Activated naive CD4-positive, alpha-beta T cell treated with Interleukin-2 at 50 U/mL for 16 hours (primary cell): Measurements from ENCODE around the gene TMX4.
"Not testable (repeated sequence)": the region's sequence is repeated elsewhere in the genome, so short reads cannot be mapped to it uniquely, and the experiment has no call there.

Experiments
- DNase-seq: peaks from one replicate; pipeline ENCODE4 v3.0.0-alpha.2; 2020

TMX4 gene, protein sequence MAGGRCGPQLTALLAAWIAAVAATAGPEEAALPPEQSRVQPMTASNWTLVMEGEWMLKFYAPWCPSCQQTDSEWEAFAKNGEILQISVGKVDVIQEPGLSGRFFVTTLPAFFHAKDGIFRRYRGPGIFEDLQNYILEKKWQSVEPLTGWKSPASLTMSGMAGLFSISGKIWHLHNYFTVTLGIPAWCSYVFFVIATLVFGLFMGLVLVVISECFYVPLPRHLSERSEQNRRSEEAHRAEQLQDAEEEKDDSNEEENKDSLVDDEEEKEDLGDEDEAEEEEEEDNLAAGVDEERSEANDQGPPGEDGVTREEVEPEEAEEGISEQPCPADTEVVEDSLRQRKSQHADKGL

DNA sequence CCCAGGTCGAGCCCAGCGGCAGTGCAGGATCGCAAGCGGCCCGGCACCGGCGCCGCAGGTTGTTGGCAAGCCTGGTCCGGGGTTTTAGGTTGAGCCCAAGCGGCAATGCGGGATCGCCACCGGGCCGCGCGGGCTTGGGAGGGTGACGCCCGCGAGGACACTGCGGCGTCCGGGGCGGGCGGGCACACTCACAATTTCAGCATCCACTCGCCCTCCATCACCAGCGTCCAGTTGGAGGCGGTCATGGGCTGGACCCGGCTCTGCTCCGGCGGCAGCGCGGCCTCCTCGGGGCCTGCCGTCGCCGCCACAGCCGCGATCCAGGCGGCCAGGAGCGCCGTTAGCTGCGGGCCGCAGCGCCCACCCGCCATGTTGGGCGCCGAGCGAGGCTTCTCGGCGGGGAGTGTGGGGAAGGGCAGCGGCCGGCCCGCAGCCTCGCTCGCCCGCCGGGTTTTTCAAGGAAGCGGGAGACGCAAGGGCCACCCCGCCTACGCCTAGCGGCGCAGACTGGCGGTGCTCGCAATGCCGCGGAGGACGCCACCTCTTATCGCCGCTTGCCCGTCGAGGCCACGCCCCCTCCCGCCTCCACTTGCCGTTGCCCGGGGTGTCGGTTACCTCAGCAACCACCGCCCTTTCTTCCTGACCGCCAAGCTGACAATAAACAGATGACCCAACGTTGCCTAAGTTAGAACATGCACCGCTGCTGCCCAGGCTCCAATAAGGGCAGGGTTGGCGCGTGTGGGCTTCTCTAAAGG, at the start of gene TMX4:
TMX4 (minus strand) TSS at position 516 of the 752 bp plus-strand sequence; CDS start at position 368, 148 bp downstream.
- peak; percentile 93 for DNase-seq

DNA sequence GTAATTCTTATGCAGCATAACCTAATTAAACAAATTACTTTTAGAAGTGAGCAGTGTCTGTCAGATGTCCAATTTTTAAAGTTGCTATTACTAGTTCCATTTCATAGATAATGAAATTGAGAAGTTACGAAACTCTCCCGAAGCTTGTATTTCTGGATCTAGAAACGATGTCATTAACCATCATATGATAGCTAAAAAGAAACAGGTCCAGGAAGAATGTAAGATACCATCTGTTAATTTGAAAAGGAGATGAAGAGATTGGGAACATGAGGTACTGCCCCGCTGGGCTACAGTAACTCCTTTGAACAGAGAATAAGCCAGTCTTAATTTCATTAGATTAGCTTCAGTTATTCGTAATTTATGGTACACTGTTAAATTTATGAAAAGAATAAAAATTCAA, 47.5 kb upstream of the TMX4 start:
- no peak for DNase-seq

DNA sequence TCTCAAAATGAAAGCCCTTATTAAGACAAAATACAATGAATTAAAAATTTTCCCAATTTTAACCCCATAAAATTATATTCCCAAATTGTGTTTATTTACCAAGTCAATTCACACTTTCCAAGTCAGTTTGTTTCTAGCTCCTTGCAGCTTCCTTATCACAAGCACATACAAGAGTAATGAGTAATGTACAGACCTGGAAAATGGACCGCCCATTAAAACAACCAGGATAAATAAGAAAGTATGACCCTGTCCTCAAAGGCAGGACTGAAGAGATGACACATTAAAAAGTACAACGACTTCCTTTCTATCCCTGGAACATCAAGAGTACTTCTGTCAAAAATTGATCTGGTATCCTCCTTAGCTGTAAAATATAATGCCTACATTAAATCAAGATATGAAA, 47.1 kb upstream of the TMX4 start:
- DNase-seq, result no peak

DNA sequence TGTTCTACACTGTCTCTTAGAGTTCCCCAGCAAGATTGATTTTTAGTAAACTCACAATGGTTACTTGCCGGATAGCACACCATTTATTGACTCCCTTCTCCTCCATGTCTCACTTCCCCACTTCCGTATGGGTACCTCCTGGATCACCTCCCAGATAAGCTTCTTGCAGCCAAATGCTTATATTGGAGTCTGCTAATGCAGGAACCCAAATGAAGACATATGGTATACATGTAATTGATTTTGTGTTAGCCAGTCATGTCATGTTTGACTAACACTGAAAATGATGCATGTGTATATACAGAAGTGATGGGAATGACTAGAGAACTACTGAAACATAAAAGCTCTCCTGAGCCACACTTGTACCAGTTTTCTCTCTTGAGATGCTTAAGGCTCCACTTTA, 46.1 kb upstream of the TMX4 start:
- no peak for DNase-seq

DNA sequence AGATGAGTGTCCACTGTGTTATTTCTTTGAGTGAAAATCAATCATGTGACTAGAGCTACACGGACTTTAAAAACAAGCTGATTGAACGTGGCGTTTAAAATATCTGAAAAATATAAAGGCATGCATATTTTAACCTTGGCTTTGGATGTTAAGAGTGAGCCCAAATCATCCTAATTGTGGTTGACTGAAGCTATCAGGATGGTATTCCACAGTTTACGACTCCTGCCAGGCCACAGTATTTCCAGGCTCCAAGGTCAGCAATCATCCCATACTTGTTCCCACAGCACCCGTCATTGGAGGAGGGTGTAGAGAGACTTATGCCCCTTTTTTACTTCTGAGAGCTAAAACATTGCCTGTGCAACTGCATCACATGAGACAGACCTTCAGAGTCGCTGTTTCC, 43.2 kb upstream of the TMX4 start:
- DNase-seq, result no peak

DNA sequence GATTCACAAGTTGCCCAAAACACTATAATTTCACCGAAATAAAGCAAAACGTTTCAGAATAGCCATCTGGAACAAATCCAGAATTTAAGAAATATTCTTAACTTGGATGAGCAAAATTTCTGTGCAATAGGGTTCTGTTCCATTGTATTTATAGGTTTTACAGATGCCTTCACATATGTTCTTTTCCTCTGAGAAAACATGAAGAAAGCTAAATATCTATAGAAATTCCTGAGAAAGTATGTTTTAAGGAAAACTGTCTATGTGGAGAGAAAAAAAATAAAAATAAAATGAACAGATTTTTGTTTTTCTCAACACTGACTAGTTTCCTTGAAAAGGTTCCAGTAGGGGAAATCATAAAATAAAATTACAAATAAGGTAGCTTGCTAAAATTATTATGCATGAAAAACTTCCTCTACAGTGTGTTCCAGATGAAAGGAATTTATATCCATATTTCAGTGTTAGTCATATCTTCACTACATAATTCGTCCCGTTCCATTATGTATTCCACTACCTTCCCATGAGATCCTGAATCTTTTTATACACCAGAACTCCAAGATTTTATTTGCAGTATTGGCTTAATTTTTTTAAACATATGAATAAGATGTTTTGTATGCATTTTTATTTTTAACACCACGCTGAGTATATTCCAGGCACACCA, 42.4 kb upstream of the TMX4 start:
- DNase-seq, result no peak

DNA sequence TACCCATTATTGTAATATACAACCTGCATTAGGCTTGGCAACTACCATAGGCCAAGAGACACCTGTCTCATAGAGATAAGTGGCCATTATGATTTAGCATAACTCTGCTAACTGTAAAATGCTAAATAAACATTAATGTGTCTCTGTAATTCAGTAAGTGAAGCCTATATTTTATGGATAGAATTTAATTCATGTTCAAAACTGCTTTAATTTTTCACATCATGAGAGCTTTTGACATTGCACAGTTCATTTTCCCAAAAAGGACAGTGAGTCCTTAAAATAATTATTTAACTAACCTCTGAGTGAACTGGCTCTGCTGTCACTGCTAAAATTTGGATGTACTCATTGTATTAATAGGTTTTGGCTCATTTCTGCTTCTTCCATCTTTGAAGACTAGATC, 41.4 kb upstream of the TMX4 start:
- DNase-seq, result no peak

DNA sequence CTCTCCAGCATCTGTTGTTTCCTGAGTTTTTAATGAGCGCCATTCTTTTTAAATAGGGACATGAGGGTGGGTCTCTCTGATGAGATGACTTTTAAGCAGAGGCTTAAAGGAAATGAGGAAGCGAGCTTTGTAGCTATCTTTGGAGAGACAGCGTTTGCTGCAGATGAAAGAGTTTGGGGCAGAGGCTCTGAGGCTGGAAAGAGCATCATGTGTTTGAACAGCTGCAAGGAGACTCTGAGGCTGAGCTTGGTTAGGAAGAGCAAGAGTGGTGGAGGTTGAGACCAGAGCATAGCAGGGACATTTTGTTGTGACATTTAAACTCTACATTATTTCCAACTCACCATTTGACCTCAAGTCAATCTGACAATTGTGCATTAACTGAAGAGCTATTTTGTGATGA, 38.3 kb upstream of the TMX4 start:
- no peak for DNase-seq

DNA sequence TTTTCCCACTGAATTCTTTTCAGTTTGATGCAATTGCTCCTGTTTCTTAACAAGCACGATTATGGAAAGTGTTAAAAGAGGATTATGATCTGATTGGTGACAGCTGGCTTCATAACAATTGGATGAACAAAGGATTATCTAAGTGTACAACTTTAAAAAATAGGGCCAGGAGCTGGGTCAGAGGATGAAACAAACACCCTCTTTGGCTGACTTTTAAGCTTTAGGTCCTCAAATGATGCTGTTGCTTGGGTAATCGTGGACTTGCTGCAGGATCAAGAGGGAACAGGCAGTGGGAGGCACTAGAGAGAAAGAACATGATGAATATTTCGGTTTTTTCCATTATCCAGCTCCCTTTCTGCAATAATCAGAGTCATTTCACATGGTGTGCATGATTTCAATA, 35.5 kb upstream of the TMX4 start:
- DNase-seq, result no peak

DNA sequence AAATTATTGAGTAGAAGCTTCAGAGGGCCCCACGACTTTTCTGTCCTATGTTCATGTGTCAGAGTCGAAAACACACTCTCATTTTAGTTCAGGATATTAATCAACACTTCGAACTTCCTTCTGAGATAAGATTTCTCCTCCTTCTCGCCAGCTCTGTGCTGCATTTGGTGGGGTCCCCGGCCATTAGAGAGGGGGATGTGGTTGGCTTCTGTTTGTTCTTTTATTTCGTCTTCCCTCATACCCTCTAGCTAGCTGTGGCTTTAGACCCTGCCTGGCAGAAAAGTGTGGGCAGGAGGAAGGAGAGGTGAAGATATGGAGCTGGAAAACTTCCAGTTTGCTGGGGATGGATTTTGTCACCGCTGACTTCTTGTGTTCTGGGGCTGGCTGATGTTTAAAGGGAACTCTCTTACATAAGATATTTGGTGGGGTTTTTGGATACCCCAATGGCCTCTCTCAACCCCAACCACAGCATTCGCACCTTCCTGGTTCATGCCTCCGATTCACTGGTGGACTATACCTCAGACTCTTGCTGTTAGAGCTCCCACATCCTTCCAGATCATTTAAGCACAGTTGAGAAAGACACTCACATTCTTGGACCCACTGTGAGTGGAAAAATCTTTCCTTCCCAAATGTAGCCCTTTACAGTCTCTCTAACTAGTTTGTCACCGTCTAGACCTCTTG, 30.7 kb upstream of the TMX4 start:
- no peak for DNase-seq

DNA sequence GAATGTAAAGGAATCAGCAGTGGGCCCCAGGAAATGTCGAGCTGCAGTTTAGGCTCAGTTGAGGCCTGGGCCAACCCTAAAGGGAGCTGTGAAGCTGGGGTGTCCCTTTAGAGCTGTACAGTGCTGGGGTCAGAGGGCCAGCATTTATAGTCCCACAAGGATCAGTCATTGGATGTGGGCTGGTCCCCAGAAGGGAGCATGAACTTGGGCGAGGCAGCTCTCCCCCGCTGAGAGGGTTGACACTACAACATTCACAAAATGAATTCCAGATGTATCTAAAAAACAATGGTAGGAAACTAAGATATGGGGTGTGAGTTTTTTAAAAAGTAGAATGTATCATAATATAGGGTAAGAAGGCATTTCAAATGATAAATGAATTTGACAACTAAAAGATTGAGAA, 29.7 kb upstream of the TMX4 start:
- no peak for DNase-seq

DNA sequence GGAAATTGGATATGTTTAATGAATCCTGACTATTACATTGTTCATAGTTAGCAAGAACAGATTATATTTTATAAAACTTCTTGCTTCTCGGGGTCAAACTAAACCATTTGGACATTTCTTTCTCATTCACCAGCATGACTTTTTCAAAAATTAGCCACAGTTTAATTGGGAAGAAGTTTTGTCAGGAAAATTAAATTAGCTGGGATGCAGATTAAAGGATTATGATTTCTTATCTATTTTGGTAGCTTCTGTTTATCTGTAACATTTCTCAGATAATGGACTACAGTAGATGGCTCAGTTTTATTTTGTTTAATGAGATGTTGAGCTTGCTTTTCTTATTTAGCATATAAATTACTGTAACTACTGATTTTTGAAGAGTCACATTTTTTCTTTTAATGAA, 26.4 kb upstream of the TMX4 start:
- DNase-seq, result no peak

DNA sequence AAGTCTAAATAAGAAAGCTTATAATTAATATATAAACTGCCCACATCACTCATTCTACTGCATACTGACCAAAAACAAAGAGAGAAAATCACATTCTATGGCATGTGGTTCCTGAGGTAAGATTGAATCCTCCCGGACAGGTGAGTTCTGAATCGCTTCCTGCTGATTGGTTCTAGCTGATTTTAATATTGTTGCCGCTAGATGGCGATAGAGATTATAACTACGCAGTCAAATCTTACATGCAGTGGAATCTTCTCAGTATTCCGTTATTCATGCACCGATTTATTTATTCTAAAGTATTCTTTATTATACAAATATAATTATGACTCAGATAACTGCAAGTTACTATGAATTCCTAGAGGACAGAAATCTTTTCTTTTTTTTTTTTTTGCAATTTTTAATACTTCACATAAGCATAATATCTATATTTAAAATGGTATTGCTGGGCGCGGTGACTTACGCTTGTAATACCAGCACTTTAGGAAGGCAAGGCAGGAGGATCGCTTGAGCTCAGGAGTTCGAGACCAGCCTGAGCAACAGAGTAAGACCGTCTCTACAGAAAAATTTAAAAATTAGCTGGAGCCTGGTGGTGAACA, 24.2 kb upstream of the TMX4 start:
- no peak for DNase-seq

DNA sequence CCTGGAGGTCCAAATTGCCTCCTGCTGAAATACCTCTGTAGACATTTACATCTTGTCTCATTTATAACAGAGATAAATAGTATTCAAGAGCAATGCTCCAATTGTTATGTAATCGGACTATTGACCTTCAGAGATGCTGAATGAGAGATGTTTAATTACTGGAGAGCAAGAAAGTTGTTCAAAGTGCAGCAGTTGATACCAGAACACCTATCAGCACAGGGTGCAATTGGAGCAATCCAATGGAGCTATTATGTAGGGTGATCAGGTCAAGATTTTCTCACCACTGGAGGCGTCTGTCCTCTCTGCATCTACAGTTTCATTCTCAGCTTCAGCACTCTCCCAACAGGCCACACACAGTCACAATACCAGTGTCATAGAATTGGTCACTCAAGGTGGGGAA, 19.5 kb upstream of the TMX4 start:
- no peak for DNase-seq

DNA sequence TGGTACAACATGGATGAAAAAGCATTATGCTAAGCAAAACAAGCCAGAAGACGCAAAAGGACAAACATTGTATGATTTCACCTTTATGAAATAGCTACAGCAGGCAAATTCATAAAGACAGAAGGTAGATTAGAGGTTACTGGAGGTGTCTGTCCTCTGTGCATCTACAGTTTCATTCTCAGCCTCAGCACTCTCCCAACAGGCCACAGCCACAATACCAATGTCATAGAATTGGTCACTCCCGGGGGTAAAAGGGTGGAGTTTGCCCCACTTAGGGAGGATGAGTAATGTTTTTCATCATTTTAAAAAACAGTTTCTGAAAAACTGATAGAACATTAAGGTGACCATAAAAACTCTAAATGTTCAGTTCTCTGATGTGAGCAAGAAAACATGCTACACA, 17.2 kb upstream of the TMX4 start:
- DNase-seq, result no peak

DNA sequence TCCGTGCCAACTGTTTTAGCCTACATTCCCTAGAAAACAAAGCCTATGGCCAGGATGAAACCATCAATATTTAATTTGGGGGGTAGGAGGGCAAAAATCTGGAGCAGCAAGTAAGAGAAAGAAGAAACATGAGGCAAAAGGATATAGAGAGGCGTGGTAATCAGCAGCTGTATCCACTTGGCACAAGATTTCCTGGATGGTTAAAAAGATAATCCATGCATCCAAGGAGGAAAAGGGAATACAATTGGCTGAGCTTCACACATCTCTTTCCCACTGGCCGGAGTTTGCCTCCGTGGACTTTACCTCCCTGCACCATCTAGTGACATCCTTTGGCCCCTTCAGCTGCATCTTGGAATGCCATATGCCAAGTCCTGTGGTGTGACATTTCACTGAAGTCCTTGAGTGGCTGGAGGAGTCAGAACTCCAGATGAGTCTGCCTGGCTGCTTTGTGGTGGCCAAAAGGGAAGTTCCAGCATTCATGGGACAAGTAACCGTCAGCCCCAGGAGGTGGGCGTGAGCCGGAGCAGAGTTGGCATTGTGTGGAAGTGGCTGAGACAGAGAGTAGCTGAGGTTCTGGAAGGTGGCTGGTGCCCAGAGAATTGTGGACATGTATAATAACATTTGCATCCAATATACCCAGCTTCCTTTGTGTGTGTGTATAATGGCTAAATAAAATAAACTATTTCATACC, 13.7 kb upstream of the TMX4 start:
- no peak for DNase-seq

DNA sequence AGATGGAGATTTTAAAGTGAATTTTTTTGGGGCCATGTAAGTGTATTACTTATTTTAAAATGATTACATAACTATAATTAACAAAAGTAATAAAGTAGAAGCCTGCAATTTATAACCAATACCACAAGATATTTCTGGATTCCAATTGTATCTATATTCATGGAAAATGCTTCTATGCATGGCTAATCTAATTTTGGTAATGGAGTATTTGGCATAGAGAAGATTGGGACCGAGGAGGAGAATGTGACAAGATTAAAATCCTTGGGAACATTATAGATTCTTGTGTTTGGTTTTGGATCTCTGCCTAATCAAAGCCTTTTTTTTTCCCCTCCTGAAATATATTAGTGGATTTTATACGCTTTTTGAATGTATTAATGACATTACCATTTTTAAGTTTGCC, 12.9 kb upstream of the TMX4 start:
- DNase-seq, result no peak

DNA sequence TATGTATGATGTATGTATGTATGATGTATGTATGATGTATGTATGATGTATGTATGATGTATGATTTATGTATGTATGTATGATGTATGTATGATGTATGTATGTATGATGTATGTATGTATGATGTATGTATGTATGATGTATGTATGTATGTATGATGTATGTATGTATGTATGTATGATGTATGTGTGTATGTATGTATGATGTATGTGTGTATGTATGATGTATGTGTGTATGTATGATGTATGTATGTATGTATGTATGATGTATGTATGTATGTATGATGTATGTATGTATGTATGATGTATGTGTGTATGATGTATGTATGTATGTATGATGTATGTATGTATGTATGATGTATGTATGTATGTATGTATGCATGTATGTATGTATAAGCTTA, 12.0 kb upstream of the TMX4 start:
- DNase-seq, result not testable (repeated sequence)

DNA sequence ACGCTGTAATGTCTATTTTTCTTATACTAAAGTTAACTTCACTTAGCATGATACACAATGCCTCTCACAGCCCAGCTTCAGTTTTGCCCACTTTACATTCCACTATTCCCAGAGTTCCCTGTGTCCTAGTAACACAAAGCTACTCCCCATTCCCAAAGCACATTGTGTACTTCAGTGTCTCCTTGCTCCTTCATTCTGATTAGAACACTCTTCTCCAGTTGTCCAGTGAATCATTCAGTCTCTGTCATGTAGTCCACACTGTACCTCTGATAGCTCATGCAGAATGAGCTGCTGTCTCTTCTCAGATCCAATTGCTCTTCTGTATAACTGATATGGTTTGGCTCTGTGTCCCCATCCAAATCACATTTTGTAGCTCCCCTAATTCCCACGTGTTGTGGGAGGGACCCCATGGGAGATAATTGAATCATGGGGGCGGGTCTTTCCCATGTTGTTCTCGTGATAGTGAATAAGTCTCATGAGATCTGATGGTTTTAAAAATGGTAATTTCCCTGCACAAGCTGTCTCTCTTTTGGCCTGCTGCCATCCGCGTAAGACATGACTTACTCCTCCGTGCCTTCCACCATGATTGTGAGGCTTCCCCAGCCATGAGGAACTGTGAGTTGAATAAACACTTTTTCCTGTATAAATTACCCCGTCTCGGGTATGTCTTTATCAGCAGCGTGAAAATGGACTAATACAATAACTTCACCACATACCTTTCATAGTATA, 2.1 kb upstream of the TMX4 start:
- DNase-seq, result no peak

DNA sequence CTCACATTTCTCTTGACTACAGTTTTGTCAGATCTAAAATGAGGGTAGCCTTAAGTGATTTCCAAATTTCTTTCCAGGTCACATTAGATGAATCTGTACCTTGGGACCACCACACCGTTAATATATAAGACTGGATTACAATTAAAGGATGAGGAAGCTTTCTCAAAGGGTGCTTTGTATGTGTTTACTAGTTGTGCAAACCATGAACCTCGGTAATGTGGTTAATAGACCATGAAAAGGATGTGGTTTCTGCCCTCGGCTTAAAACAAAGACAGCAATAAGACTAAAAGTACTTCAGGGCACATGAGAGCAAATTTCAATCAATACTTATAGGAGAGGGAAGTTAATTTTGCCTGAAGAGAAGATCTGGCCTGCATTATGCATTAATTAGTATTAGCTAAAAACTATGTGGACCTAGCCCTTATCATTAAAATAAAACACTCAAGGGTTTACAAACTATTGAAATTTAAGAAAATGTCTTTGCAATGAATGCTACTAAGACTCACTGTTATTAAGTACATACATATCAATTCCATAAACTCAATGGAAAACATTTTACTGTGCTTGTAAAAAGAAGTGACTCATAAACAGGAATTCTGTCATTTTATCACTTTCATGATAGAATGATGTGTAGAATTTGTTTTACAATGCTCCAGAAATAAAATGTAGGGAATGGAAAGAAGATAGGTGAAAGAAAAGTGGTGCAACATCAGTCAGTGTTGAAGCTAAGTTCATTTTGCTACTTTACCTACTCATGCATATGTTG, 936 bp upstream of the TMX4 start:
- no peak for DNase-seq

DNA sequence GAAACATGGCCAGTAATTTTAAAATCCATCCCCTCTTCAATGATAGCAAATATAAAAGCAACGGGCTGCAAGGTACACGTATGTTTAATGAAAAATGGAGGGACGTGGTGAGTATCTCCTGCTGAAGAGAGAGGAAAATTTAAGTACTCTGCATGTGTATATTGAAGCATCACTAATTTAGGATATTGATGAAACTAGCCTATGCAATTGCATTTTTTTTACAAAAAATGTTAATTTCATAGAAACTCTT, 362 bp upstream of the TMX4 start:
- DNase-seq, result no peak

DNA sequence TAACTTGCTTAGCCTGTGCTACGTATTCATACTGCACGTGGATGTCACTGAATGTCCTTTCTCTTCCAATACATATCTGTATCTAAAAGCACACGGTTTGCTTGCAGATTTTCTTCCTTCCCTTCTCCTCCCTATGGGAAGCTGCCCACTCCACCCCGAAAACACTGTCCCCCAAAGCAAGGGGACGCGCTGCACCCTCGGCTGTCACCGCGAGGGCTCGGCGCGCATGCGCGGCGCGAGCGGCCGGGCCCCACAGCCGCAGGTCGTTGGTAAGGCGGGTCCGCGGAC, 659 bp downstream of the TMX4 start:
- DNase-seq, result peak; percentile 70
